ENCODE results near the gene F5.

F5 gene

DNA sequence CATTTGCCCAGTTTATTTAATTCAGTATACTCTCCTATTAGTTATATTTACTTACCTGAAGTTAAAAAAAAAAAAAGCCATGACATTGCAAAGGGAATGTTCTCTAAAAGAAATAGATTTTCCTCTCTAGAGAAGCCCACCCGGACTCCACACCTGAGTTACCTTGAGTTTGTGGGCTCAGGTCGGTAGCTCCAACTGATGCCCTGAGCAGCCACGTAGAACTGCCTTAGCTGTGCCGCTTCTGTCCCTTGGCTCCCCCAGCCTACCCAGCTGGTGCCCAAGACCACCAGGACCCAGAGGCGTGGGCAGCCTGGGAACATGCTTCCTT, 250 bp downstream of the F5 start:
- H3K4me3 ChIP-seq (ENCODE audit: low read length): peak overlapping the region; percentile 27; the same call in 1 of the 2 replicates
- H3K27me3 ChIP-seq (ENCODE audit: insufficient read depth, low read length): peaks cover 10% of the 10 kb centered on the region; the same call in 1 of the 2 replicates
- H3K36me3 ChIP-seq (ENCODE audit: insufficient read depth, low read length): no peaks in the 10 kb centered on the region
- H3K9ac ChIP-seq (ENCODE audit: low read depth, low read length): no peak overlapping the region
- no peaks in the 10 kb centered on the region for H3K4me1 ChIP-seq (ENCODE audit: insufficient read depth, low read length)
- 37% methylated on average over 5 of the region's 5 CpGs for WGBS
- H3K27ac ChIP-seq (ENCODE audit: low read depth, low read length): no peak overlapping the region
- no peaks in the 10 kb centered on the region for H3K9me3 ChIP-seq (ENCODE audit: insufficient read depth, low read depth, low read length)

GRCh38 chr1:169585181-169585580, 1.1 kb downstream of the F5 start:
- no peaks in the 10 kb centered on the region for H3K36me3 ChIP-seq (ENCODE audit: insufficient read depth, low read length)
- H3K9ac ChIP-seq (ENCODE audit: low read depth, low read length): no peak overlapping the region
- no peak overlapping the region for H3K27ac ChIP-seq (ENCODE audit: low read depth, low read length)
- H3K27me3 ChIP-seq (ENCODE audit: insufficient read depth, low read length): peaks cover 10% of the 10 kb centered on the region; the same call in 1 of the 2 replicates
- no peaks in the 10 kb centered on the region for H3K9me3 ChIP-seq (ENCODE audit: insufficient read depth, low read depth, low read length)
- H3K4me3 ChIP-seq (ENCODE audit: low read length): no peak overlapping the region
- H3K4me1 ChIP-seq (ENCODE audit: insufficient read depth, low read length): no peaks in the 10 kb centered on the region

DNA sequence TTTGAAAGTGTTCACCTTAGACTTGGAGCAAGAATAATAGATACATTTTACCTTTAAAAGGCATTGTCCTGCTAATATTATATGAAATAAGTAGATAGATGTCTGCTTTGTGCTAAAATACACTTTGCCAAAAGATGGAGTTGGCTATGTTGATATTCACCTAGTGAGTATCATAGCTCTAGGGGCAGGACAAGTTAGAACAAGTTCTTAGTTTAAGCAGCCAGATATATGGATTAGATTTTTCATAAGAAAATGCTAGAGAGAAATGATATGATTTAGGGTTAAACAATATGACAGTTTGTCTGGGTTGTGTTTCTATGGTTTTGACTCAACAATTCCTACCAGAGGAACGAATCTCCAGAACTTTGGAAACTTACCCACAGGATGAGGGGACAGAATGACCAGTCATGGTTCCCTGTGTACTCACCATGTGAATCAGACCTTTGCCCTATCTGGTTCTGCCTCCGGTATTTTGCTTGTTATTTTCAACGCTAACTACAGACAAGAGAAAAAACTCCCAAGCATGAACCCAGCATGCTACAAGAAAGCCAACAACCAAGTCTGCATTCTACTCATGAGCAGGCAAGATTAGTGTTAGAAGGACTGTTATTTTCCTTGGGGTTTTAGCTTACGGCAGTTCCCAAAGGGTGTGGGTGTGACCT, 1.7 kb downstream of the F5 start:
- no peak overlapping the region for H3K4me3 ChIP-seq (ENCODE audit: low read length)
- 86% methylated on average over 4 of the region's 4 CpGs for WGBS
- no peaks in the 10 kb centered on the region for H3K9me3 ChIP-seq (ENCODE audit: insufficient read depth, low read depth, low read length)
- H3K36me3 ChIP-seq (ENCODE audit: insufficient read depth, low read length): no peaks in the 10 kb centered on the region
- H3K27ac ChIP-seq (ENCODE audit: low read depth, low read length): no peak overlapping the region
- peaks cover 10% of the 10 kb centered on the region; the same call in 1 of the 2 replicates for H3K27me3 ChIP-seq (ENCODE audit: insufficient read depth, low read length)
- no peaks in the 10 kb centered on the region for H3K4me1 ChIP-seq (ENCODE audit: insufficient read depth, low read length)
- no peak overlapping the region for H3K9ac ChIP-seq (ENCODE audit: low read depth, low read length)

GRCh38 chr1:169577981-169578738, 8.1 kb downstream of the F5 start:
- Histone ChIP-seq H3K27me3 (ENCODE audit: insufficient read depth, low read length) (no peaks in the 10 kb centered on the region), H3K9ac (ENCODE audit: low read depth, low read length) (no peak overlapping the region), H3K36me3 (ENCODE audit: insufficient read depth, low read length) (no peaks in the 10 kb centered on the region), H3K4me3 (ENCODE audit: low read length) (no peak overlapping the region), H3K27ac (ENCODE audit: low read depth, low read length) (no peak overlapping the region), H3K4me1 (ENCODE audit: insufficient read depth, low read length) (no peaks in the 10 kb centered on the region), H3K9me3 (ENCODE audit: insufficient read depth, low read depth, low read length) (no peaks in the 10 kb centered on the region)
- WGBS: 86% methylated on average over 5 of the region's 5 CpGs

DNA sequence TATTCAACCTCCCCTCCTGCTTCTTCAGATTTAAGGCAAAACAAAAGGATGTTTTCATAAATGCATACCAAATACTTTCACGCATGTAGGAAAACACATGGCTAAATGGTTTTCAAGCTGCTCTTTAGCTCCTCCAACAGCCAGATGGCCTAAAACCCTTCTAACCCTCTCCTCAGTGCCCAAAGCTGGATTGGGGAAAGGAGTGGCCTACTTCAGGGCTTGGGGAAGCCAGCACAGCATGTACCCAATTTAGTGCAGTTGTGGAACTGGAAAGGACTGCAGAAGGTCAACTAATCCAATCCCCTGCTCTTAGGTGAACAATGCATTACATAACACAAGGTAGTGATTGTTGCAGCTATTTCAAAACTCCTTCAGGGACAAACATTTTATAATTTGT, 9.3 kb downstream of the F5 start:
- Histone ChIP-seq H3K27me3 (ENCODE audit: insufficient read depth, low read length) (no peaks in the 10 kb centered on the region), H3K4me3 (ENCODE audit: low read length) (no peak overlapping the region), H3K27ac (ENCODE audit: low read depth, low read length) (no peak overlapping the region), H3K4me1 (ENCODE audit: insufficient read depth, low read length) (no peaks in the 10 kb centered on the region), H3K9me3 (ENCODE audit: insufficient read depth, low read depth, low read length) (no peaks in the 10 kb centered on the region), H3K9ac (ENCODE audit: low read depth, low read length) (no peak overlapping the region), H3K36me3 (ENCODE audit: insufficient read depth, low read length) (no peaks in the 10 kb centered on the region)
- WGBS: 82% methylated on average over 1 of the region's 1 CpG

DNA sequence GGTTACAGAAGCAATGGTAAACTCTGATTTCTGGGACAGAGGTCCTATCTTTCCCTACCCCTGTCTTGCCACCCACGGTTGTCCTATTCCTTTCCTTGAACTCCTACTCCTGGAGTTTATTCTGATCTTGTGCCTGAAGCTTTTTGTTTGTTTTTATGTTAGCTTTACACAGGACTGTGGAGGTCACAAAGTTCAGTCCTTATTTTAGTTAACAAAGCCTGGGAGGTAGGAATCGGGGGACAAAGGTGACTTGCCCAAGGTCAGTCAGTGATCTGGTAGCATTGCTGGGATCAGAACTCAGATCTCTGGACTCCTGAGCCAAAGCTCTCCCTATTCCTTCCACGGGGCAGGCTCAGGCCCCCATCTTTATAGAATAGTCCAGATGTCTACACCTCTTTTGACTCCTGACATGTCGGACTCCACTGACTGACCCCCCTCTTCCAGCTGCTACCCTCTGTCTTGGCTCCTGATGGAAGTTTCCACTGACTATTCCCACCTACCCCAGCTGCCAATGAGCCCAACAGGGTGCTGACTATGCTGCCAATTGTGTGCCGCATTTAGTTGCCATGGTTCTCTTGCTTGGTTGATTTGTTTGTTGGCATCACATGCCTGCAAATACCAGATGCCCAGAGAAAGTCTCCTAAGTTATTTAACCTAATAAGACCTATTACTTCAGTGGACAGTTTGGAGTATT, 9.9 kb downstream of the F5 start:
- H3K27ac ChIP-seq (ENCODE audit: low read depth, low read length): no peak overlapping the region
- no peaks in the 10 kb centered on the region for H3K9me3 ChIP-seq (ENCODE audit: insufficient read depth, low read depth, low read length)
- no peaks in the 10 kb centered on the region for H3K36me3 ChIP-seq (ENCODE audit: insufficient read depth, low read length)
- no peaks in the 10 kb centered on the region for H3K4me1 ChIP-seq (ENCODE audit: insufficient read depth, low read length)
- 90% methylated on average over 5 of the region's 5 CpGs for WGBS
- H3K27me3 ChIP-seq (ENCODE audit: insufficient read depth, low read length): no peaks in the 10 kb centered on the region
- no peak overlapping the region for H3K9ac ChIP-seq (ENCODE audit: low read depth, low read length)
- H3K4me3 ChIP-seq (ENCODE audit: low read length): no peak overlapping the region

DNA sequence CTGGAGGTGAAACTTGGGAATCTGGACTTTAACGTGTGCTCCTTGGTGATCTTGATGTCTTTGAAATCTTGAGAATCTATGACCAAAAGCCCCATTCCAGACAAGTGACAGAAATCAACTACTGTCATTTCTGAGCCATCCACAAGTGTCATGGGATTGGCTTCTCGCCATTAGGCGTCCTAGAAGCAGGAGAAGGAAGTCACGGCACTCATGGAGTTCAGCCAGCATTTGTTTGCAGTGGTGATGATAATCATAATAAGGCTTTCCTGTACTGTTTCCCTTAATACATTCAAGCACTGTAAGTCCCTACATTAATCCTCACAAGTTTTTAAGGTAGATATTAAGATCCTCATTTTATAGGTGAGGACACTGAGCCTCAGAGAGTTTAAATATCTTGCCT, 11.9 kb downstream of the F5 start:
- Histone ChIP-seq H3K9me3 (ENCODE audit: insufficient read depth, low read depth, low read length) (no peaks in the 10 kb centered on the region), H3K4me1 (ENCODE audit: insufficient read depth, low read length) (no peaks in the 10 kb centered on the region), H3K9ac (ENCODE audit: low read depth, low read length) (no peak overlapping the region), H3K36me3 (ENCODE audit: insufficient read depth, low read length) (no peaks in the 10 kb centered on the region), H3K27me3 (ENCODE audit: insufficient read depth, low read length) (no peaks in the 10 kb centered on the region), H3K4me3 (ENCODE audit: low read length) (no peak overlapping the region), H3K27ac (ENCODE audit: low read depth, low read length) (no peak overlapping the region)
- WGBS: 92% methylated on average over 4 of the region's 4 CpGs

- H3K9me3 ChIP-seq (ENCODE audit: insufficient read depth, low read depth, low read length): no peaks in the 10 kb centered on the region
- no peaks in the 10 kb centered on the region for H3K36me3 ChIP-seq (ENCODE audit: insufficient read depth, low read length)
- no peaks in the 10 kb centered on the region for H3K4me1 ChIP-seq (ENCODE audit: insufficient read depth, low read length)
- WGBS: 71% methylated on average over 1 of the region's 1 CpG
- H3K4me3 ChIP-seq (ENCODE audit: low read length): no peak overlapping the region
- H3K27me3 ChIP-seq (ENCODE audit: insufficient read depth, low read length): no peaks in the 10 kb centered on the region
- H3K27ac ChIP-seq (ENCODE audit: low read depth, low read length): no peak overlapping the region
- H3K9ac ChIP-seq (ENCODE audit: low read depth, low read length): no peak overlapping the region
Measured at GRCh38 chr1:169572187-169572586, 14.1 kb downstream of the F5 start.

GRCh38 chr1:169571450-169571849, 14.8 kb downstream of the F5 start:
- Histone ChIP-seq H3K36me3 (ENCODE audit: insufficient read depth, low read length) (no peaks in the 10 kb centered on the region), H3K9ac (ENCODE audit: low read depth, low read length) (no peak overlapping the region), H3K4me3 (ENCODE audit: low read length) (no peak overlapping the region), H3K4me1 (ENCODE audit: insufficient read depth, low read length) (no peaks in the 10 kb centered on the region), H3K27ac (ENCODE audit: low read depth, low read length) (no peak overlapping the region), H3K9me3 (ENCODE audit: insufficient read depth, low read depth, low read length) (no peaks in the 10 kb centered on the region), H3K27me3 (ENCODE audit: insufficient read depth, low read length) (no peaks in the 10 kb centered on the region)
- whole genome bisulfite sequencing: 88% methylated on average over 3 of the region's 3 CpGs

DNA sequence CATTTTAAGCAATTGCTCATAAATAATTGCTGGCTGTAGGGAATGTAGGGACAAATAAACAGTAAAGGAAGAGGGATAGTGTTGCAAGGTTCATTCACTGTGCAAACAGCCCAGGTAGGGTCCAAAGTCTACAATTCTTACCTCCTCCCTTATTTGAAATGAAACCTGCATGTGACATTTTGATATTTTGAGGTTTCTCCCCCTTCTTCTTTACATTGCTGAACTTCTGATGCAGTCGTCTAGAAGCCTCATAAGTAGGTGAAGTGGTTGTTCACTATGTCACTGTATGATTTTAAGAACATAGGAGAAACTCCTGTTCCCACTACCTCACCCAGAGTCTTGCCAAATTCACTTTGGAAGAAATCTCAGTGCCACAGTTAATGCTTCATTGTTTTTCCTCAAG, 16.1 kb downstream of the F5 start:
- H3K27ac ChIP-seq (ENCODE audit: low read depth, low read length): no peak overlapping the region
- no peak overlapping the region for H3K4me3 ChIP-seq (ENCODE audit: low read length)
- no peaks in the 10 kb centered on the region for H3K4me1 ChIP-seq (ENCODE audit: insufficient read depth, low read length)
- no peaks in the 10 kb centered on the region for H3K36me3 ChIP-seq (ENCODE audit: insufficient read depth, low read length)
- no peak overlapping the region for H3K9ac ChIP-seq (ENCODE audit: low read depth, low read length)
- no peaks in the 10 kb centered on the region for H3K9me3 ChIP-seq (ENCODE audit: insufficient read depth, low read depth, low read length)
- H3K27me3 ChIP-seq (ENCODE audit: insufficient read depth, low read length): no peaks in the 10 kb centered on the region
- no CpG with 5 or more reads among the region's 1 CpG for WGBS

DNA sequence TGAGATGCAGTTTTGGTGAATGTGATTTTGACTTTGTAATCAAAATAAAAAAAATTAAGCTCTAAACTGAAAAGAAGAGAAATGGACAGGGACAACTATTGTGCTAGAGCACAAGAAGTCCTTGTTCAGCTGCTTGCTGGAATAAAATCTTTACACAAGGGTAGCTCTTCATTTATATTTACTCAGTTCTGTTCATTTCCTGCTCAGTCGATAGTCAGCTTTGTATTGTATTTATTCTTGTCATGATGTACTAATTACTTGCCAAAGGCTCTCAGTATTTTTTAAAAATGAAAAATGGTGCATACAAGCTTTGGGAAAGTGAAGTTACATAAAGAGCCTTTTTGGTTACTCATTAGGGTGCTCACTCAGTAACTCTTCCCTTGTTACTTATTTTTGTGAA, 17.8 kb downstream of the F5 start:
- H3K4me1 ChIP-seq (ENCODE audit: insufficient read depth, low read length): no peaks in the 10 kb centered on the region
- H3K9ac ChIP-seq (ENCODE audit: low read depth, low read length): no peak overlapping the region
- WGBS: no CpG with 5 or more reads among the region's 1 CpG
- no peak overlapping the region for H3K4me3 ChIP-seq (ENCODE audit: low read length)
- H3K27ac ChIP-seq (ENCODE audit: low read depth, low read length): no peak overlapping the region
- no peaks in the 10 kb centered on the region for H3K27me3 ChIP-seq (ENCODE audit: insufficient read depth, low read length)
- H3K9me3 ChIP-seq (ENCODE audit: insufficient read depth, low read depth, low read length): no peaks in the 10 kb centered on the region
- H3K36me3 ChIP-seq (ENCODE audit: insufficient read depth, low read length): no peaks in the 10 kb centered on the region
